A549 (cell line): Measurements from ENCODE around the gene CPEB4. TPM values are rescaled to one million over a fixed set of nuclear protein-coding genes. Genes with fewer than 3 reads are reported as not detected.

Source experiments
- ATAC-seq, 2 experiments: fragments of 200-7000 bp in 1 of 2; fragments of >200 bp in 1 of 2; cut with Nextera tagmentation in 1 of 2; cut with Tn5 transposase in 1 of 2; 3 replicates each; pipeline versions ENCODE4 v1.8.0 to v1.9.1; 2018 to 2020; ENCODE audit warnings: mild to moderate bottlenecking in 1 of 2, moderate library complexity in 1 of 2
- CTCF ChIA-PET: fragments of 300-600 bp; sonication (Branson Sonifier 250); formaldehyde crosslinking; extraction: SDS; loops from one replicate; lab custom pipeline; 2021; ENCODE audit warnings: antibody characterized with exemption, inconsistent platforms; lab: Yijun Ruan, JAX
- POLR2A ChIA-PET: fragments of 350-600 bp; formaldehyde crosslinking; extraction: SDS; loops from one replicate; lab custom pipeline; 2021; ENCODE audit warnings: antibody characterized with exemption, inconsistent platforms; lab: Yijun Ruan, JAX
- DNase-seq, 2 experiments: peaks; one replicate each; pipeline versions ENCODE4 v3.0.0 to v3.0.0-alpha.2; 2011 to 2016; ENCODE audit warnings: low read depth in 1 of 2, low spot score in 1 of 2
- FAIRE-seq: peaks from 2 replicates; lab custom pipeline; 2011; peaks lifted over from hg19 to GRCh38; lab: Jason Lieb, UNC
- H3K27ac ChIP-seq, 2 experiments: fragments of >200 bp; sonication (Bioruptor Twin); formaldehyde crosslinking; 3 replicates each; pipeline ENCODE4 v1.5.1; 2016 to 2017
- H3K4me1 ChIP-seq: fragments of >200 bp; sonication (Bioruptor Twin); formaldehyde crosslinking; 3 replicates; pipeline ENCODE4 v1.6.1; 2016
- H3K4me2 ChIP-seq: fragments of >200 bp; sonication (Bioruptor Twin); formaldehyde crosslinking; 3 replicates; pipeline ENCODE4 v1.6.1; 2016
- H3K4me3 ChIP-seq: fragments of >200 bp; sonication (Bioruptor Twin); formaldehyde crosslinking; 3 replicates; pipeline ENCODE4 v1.5.1; 2016
- H3K9me3 ChIP-seq: fragments of >200 bp; sonication (Bioruptor Twin); formaldehyde crosslinking; 3 replicates; pipeline ENCODE4 v1.6.1; 2016
- BCL3 ChIP-seq: fragments of >200 bp; sonication (Bioruptor Twin); formaldehyde crosslinking; IDR thresholded peaks from 3 replicates; pipeline ENCODE4 v1.6.1; 2016
- BHLHE40 ChIP-seq: IDR thresholded peaks from 2 replicates; pipeline ENCODE4 v1.6.1; 2012; ENCODE audit warnings: low read depth, low read length, inconsistent platforms
- CBX8 ChIP-seq: fragments of 200-600 bp; sonication (generic); IDR thresholded peaks from 2 replicates; pipeline ENCODE4 v1.6.1; 2016
- CHD2 ChIP-seq: fragments of 150-350 bp; IDR thresholded peaks from 2 replicates; pipeline ENCODE4 v1.6.1; 2014; ENCODE audit warnings: low read length; ENCODE audit not compliant: partially characterized antibody
- EHMT2 ChIP-seq: fragments of 200-600 bp; sonication (generic); IDR thresholded peaks from 2 replicates; pipeline ENCODE4 v1.6.1; 2016; ENCODE audit warnings: antibody characterized with exemption, low read depth, mild to moderate bottlenecking, moderate library complexity
- ESRRA ChIP-seq: fragments of 150-350 bp; IDR thresholded peaks from 2 replicates; pipeline ENCODE4 v1.6.1; 2014; ENCODE audit warnings: mild to moderate bottlenecking, low read length, borderline replicate concordance
- FOSB ChIP-seq: fragments of 250-450 bp; sonication (Bioruptor Pico); IDR thresholded peaks from 2 replicates; pipeline ENCODE4 v1.5.0; 2020; ENCODE audit warnings: mild to moderate bottlenecking, moderate library complexity
- HDAC2 ChIP-seq: fragments of 200-600 bp; sonication (generic); IDR thresholded peaks from 2 replicates; pipeline ENCODE4 v1.6.1; 2016
- HOXA7 ChIP-seq: fragments of 250-450 bp; sonication (Bioruptor Pico); IDR thresholded peaks from 2 replicates; pipeline ENCODE4 v1.5.0; 2020; ENCODE audit warnings: mild to moderate bottlenecking, moderate library complexity
- HOXB13 ChIP-seq: fragments of 250-450 bp; sonication (Bioruptor Pico); IDR thresholded peaks from 2 replicates; pipeline ENCODE4 v1.5.0; 2020; ENCODE audit warnings: low read depth, mild to moderate bottlenecking, moderate library complexity
- HOXB5 ChIP-seq: fragments of 250-450 bp; sonication (Bioruptor Pico); IDR thresholded peaks from 2 replicates; pipeline ENCODE4 v1.5.0; 2020; ENCODE audit warnings: mild to moderate bottlenecking, moderate library complexity
- JUN ChIP-seq, 2 experiments: fragments of >200 bp; sonication (Bioruptor Twin); formaldehyde crosslinking; IDR thresholded peaks; 2 replicates in 1 of 2; 3 replicates in 1 of 2; pipeline ENCODE4 v1.6.1; 2016 to 2017
- JUNB ChIP-seq: fragments of >200 bp; sonication (Bioruptor Twin); formaldehyde crosslinking; IDR thresholded peaks from 2 replicates; pipeline ENCODE4 v1.6.1; 2016
- KDM1A ChIP-seq: fragments of 200-600 bp; sonication (generic); IDR thresholded peaks from 2 replicates; pipeline ENCODE4 v1.6.1; 2016; ENCODE audit warnings: low read depth, mild to moderate bottlenecking
- MAFK ChIP-seq: fragments of 450-650 bp; IDR thresholded peaks from 2 replicates; pipeline ENCODE4 v1.6.1; 2014; ENCODE audit not compliant: partially characterized antibody
- NFE2L2 ChIP-seq: fragments of 150-350 bp; conservative IDR thresholded peaks from 2 replicates; pipeline ENCODE4 v1.6.1; 2014; ENCODE audit warnings: low read length
- PHF8 ChIP-seq: fragments of 200-600 bp; sonication (generic); IDR thresholded peaks from 2 replicates; pipeline ENCODE4 v1.6.1; 2016; ENCODE audit warnings: low read depth, mild to moderate bottlenecking, antibody characterized with exemption, moderate library complexity, borderline replicate concordance
- RAD21 ChIP-seq, 2 experiments: fragments of >200 bp in 1 of 2; sonication (Bioruptor Twin) in 1 of 2; formaldehyde crosslinking in 1 of 2; IDR thresholded peaks in 1 of 2; conservative IDR thresholded peaks in 1 of 2; 2 replicates in 1 of 2; 3 replicates in 1 of 2; pipeline ENCODE4 v1.6.1; 2012 to 2018; ENCODE audit warnings: inconsistent platforms in 1 of 2
- RARB ChIP-seq: fragments of 250-450 bp; sonication (Bioruptor Pico); IDR thresholded peaks from 2 replicates; pipeline ENCODE4 v1.8.0; 2021; ENCODE audit warnings: mild to moderate bottlenecking, moderate library complexity
- REST ChIP-seq: fragments of 200-600 bp; sonication (generic); IDR thresholded peaks from 2 replicates; pipeline ENCODE4 v1.6.1; 2016; ENCODE audit warnings: antibody characterized with exemption, mild to moderate bottlenecking, moderate library complexity
- TP53 ChIP-seq: fragments of 250-450 bp; sonication (Bioruptor Pico); IDR thresholded peaks from 2 replicates; pipeline ENCODE4 v1.5.0; 2021; ENCODE audit warnings: mild to moderate bottlenecking, moderate library complexity
- ZNF302 ChIP-seq: fragments of 250-450 bp; sonication (Bioruptor Pico); IDR thresholded peaks from 2 replicates; pipeline ENCODE4 v1.9.0; 2021; ENCODE audit warnings: inconsistent platforms, mild to moderate bottlenecking, moderate library complexity
- ZSCAN20 ChIP-seq: fragments of 250-450 bp; sonication (Bioruptor Pico); IDR thresholded peaks from 2 replicates; pipeline ENCODE4 v1.8.0; 2022; ENCODE audit warnings: mild to moderate bottlenecking, moderate library complexity
- WGBS: methylation state at CpG from one replicate; pipeline ENCODE4 v1.1.6; 2017; ENCODE audit errors: missing lambda C conversion rate; 5-methylcytosine and 5-hydroxymethylcytosine counted together
- polyA plus RNA-seq, 4 experiments: library from polyadenylated mRNA; depleted of rRNA in 3 of 4; stranded (reverse); fragments of >200 nt; fragmentation: RNase III in 1 of 4; extraction: RNeasy Plus Mini Kit Qiagen cat#74134 plus additional on column Dnase treatment in 1 of 4; gene quantifications; 2 replicates in 3 of 4; 3 replicates in 1 of 4; pipeline ENCODE4 v1.2.3, GENCODE V29; 2011 to 2017
- TF ChIP-seq, protein P1 (sequence below): fragments of 450-650 bp; IDR thresholded peaks from 2 replicates; pipeline ENCODE4 v1.6.1; 2014; ENCODE audit warnings: antibody characterized with exemption
- TF ChIP-seq, protein P2 (sequence below): fragments of 250-450 bp; sonication (Bioruptor Pico); IDR thresholded peaks from 2 replicates; pipeline ENCODE4 v1.5.0; 2020; ENCODE audit warnings: low read depth, mild to moderate bottlenecking, moderate library complexity
- TF ChIP-seq, protein P3 (sequence below): fragments of >200 bp; sonication (Bioruptor Twin); formaldehyde crosslinking; IDR thresholded peaks from 3 replicates; pipeline ENCODE4 v1.5.1; 2016

Gene CPEB4
- polyA plus RNA-seq, 2 of the 4 experiments (the other 2 are of a cell fraction): 11.4 to 50.0 TPM

- TF ChIP-seq PHF8: no peak
- no peak for TF ChIP-seq EHMT2
- TF ChIP-seq MAFK: no peak
- TF ChIP-seq HOXA7 (CRISPR knock-in tag): no peak
- TF ChIP-seq, protein P1, sequence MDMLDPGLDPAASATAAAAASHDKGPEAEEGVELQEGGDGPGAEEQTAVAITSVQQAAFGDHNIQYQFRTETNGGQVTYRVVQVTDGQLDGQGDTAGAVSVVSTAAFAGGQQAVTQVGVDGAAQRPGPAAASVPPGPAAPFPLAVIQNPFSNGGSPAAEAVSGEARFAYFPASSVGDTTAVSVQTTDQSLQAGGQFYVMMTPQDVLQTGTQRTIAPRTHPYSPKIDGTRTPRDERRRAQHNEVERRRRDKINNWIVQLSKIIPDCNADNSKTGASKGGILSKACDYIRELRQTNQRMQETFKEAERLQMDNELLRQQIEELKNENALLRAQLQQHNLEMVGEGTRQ: no peak
- no peak for TF ChIP-seq BHLHE40
- TF ChIP-seq HDAC2: no peak
- TF ChIP-seq, all 56 proteins: peak for 0
Measured at GRCh38 chr5:173998531-173998930, 110.4 kb downstream of the CPEB4 start (continued).

GRCh38 chr5:174000076-174000475 lies 111.9 kb downstream of the CPEB4 start:
- Histone ChIP-seq H3K4me3 (no peak overlapping the region), H3K9me3 (no peaks in the 10 kb centered on the region), H3K27ac (no peak overlapping the region), H3K4me1 (0 out of 3 replicates have a peak, but pooled peaks cover 3% of the 10 kb centered on the region), H3K4me2 (no peak overlapping the region)
- 31% methylated on average over 4 of the region's 4 CpGs for WGBS
- FAIRE-seq (no peak), ATAC-seq (no peak), DNase-seq (no peak)
- ChIA-PET POLR2A (no interaction called here), CTCF (interaction anchor here (0.7 kb wide), 1 partner anchor 381 kb away, joined by 3 read pairs; no protein-coding TSS in a partner anchor)
- TF ChIP-seq RARB (CRISPR knock-in tag): no peak
- TF ChIP-seq ZSCAN20 (CRISPR knock-in tag): no peak

- POLR2A ChIA-PET: no interaction called here
- TF ChIP-seq ZNF302: no peak
- TF ChIP-seq JUN (IDR thresholded peaks at IDR 0.05): no peak
- no peak for TF ChIP-seq HOXB13 (CRISPR knock-in tag)
- no peak for TF ChIP-seq ZSCAN20 (CRISPR knock-in tag)
- TF ChIP-seq, protein P2, sequence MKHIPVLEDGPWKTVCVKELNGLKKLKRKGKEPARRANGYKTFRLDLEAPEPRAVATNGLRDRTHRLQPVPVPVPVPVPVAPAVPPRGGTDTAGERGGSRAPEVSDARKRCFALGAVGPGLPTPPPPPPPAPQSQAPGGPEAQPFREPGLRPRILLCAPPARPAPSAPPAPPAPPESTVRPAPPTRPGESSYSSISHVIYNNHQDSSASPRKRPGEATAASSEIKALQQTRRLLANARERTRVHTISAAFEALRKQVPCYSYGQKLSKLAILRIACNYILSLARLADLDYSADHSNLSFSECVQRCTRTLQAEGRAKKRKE (CRISPR knock-in tag): no peak
- no peak for TF ChIP-seq NFE2L2
- TF ChIP-seq FOSB (CRISPR knock-in tag): no peak
- TF ChIP-seq JUNB: no peak
- no peak for TF ChIP-seq BCL3
- no peak for TF ChIP-seq MAFK
- TF ChIP-seq HOXB5 (CRISPR knock-in tag): no peak
- TF ChIP-seq, protein P3, sequence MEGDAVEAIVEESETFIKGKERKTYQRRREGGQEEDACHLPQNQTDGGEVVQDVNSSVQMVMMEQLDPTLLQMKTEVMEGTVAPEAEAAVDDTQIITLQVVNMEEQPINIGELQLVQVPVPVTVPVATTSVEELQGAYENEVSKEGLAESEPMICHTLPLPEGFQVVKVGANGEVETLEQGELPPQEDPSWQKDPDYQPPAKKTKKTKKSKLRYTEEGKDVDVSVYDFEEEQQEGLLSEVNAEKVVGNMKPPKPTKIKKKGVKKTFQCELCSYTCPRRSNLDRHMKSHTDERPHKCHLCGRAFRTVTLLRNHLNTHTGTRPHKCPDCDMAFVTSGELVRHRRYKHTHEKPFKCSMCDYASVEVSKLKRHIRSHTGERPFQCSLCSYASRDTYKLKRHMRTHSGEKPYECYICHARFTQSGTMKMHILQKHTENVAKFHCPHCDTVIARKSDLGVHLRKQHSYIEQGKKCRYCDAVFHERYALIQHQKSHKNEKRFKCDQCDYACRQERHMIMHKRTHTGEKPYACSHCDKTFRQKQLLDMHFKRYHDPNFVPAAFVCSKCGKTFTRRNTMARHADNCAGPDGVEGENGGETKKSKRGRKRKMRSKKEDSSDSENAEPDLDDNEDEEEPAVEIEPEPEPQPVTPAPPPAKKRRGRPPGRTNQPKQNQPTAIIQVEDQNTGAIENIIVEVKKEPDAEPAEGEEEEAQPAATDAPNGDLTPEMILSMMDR: no peak
- TF ChIP-seq ESRRA: no peak
- no peak for TF ChIP-seq KDM1A
- no peak for TF ChIP-seq CBX8
- no peak for TF ChIP-seq REST
- no peak for TF ChIP-seq BHLHE40
- no peak for TF ChIP-seq TP53 (CRISPR knock-in tag)
- TF ChIP-seq CHD2: no peak
- no peak for TF ChIP-seq RAD21 (conservative IDR thresholded peaks at IDR 0.05 in 1 of 2, IDR thresholded peaks at IDR 0.05 in 1 of 2)
- TF ChIP-seq, all 56 proteins: peak for 0
- Histone ChIP-seq H3K9me3 (no peaks in the 10 kb centered on the region), H3K4me3 (no peak overlapping the region), H3K4me2 (no peak overlapping the region), H3K27ac (no peak overlapping the region), H3K4me1 (no peaks in the 10 kb centered on the region)
- CTCF ChIA-PET: no interaction called here
- FAIRE-seq (no peak), DNase-seq (no peak), ATAC-seq (no peak)
Measured at GRCh38 chr5:174003795-174004194, 115.6 kb downstream of the CPEB4 start.
